MCF 10A (cell line): ENCODE data around the gene RPS5. TPM values are rescaled to one million over a fixed set of nuclear protein-coding genes. Genes with fewer than 3 reads are reported as not detected.

Experiments used
- BruUV-seq: library from RNA; stranded (reverse); fragments of 400-500 nt; replicated peaks from 2 replicates; lab custom pipeline; 2021; lab: Mats Ljungman, UMichigan
- CTCF ChIA-PET: fragments of 300-600 bp; sonication (Branson Sonifier 250); formaldehyde crosslinking; extraction: SDS; loops from one replicate; lab custom pipeline; 2021; ENCODE audit warnings: antibody characterized with exemption, inconsistent platforms; lab: Yijun Ruan, JAX
- POLR2A ChIA-PET: fragments of 300-600, 350-650 bp; sonication (Branson Sonifier 250); formaldehyde crosslinking; extraction: SDS; loops from one replicate; lab custom pipeline; 2020; ENCODE audit warnings: antibody characterized with exemption, inconsistent platforms; lab: Yijun Ruan, JAX
- DNase-seq: peaks from one replicate; pipeline ENCODE4 v3.0.0-alpha.2; 2018; ENCODE audit not compliant: unreplicated experiment
- H3K27ac Mint-ChIP-seq: one replicate; pipeline ENCODE4 v1.8.0; 2022; ENCODE audit warnings: mild to moderate bottlenecking, low read depth, mixed read lengths; ENCODE audit not compliant: unreplicated experiment
- H3K27me3 Mint-ChIP-seq: one replicate; pipeline ENCODE4 v1.8.0; 2022; ENCODE audit warnings: mixed read lengths; ENCODE audit not compliant: insufficient read depth, unreplicated experiment
- H3K36me3 Mint-ChIP-seq: one replicate; pipeline ENCODE4 v1.8.0; 2022; ENCODE audit warnings: mild to moderate bottlenecking, moderate library complexity, mixed read lengths; ENCODE audit not compliant: insufficient read depth, unreplicated experiment
- H3K4me1 Mint-ChIP-seq: one replicate; pipeline ENCODE4 v1.8.0; 2022; ENCODE audit warnings: mixed read lengths; ENCODE audit not compliant: insufficient read depth, unreplicated experiment
- H3K4me3 Mint-ChIP-seq: one replicate; pipeline ENCODE4 v1.8.0; 2022; ENCODE audit warnings: mild to moderate bottlenecking, moderate library complexity, mixed read lengths; ENCODE audit not compliant: unreplicated experiment
- H3K9me3 Mint-ChIP-seq: one replicate; pipeline ENCODE4 v1.8.0; 2022; ENCODE audit warnings: mixed read lengths; ENCODE audit not compliant: unreplicated experiment
- intact Hi-C: fragments of 100-400 bp; cut with micrococcal nuclease; formaldehyde crosslinking; loops from 2 replicates; pipeline ENCODE4 v1.14.1; 2022
- total RNA-seq: library from RNA; stranded (reverse); gene quantifications from 2 replicates; pipeline ENCODE4 v1.2.3, GENCODE V29; 2022
- TF ChIP-seq, protein P1 (sequence below): fragments of 200-600 bp; IDR thresholded peaks from one replicate; pipeline ENCODE4 v1.8.0; 2022; ENCODE audit warnings: antibody characterized with exemption, mild to moderate bottlenecking; ENCODE audit not compliant: unreplicated experiment

The RPS5 gene
- total RNA-seq, 1 experiment from 2014 or later: 1,779 TPM

- H3K9me3 Mint-ChIP-seq: no peaks in the 10 kb centered on the region
- CTCF ChIA-PET: interaction anchor here (0.7 kb wide), 1 partner anchor 944 kb away, joined by 4 read pairs; no protein-coding TSS in a partner anchor
- DNase-seq: peak; percentile 41
- POLR2A ChIA-PET: interaction anchor here (0.7 to 2.7 kb wide), 29 partner anchors 9 to 167 kb away, joined by 3 to 24 read pairs (median 4); partner anchors contain the start of genes TRIM28, ZBTB45, ZNF324B and ZNF446
- peak overlapping the region; percentile 95 for H3K27ac Mint-ChIP-seq
- no TSS peak for BruUV-seq
- peaks cover 33% of the 10 kb centered on the region for H3K36me3 Mint-ChIP-seq
- H3K4me1 Mint-ChIP-seq: peaks cover 26% of the 10 kb centered on the region
- H3K27me3 Mint-ChIP-seq: no peaks in the 10 kb centered on the region
- peak overlapping the region; percentile 81 for H3K4me3 Mint-ChIP-seq
- intact Hi-C loops: loop anchor here (5.0 kb wide), 1 partner anchor 43 kb away; the partner anchor contains the start of gene ZNF324B
- TF ChIP-seq, protein P1, sequence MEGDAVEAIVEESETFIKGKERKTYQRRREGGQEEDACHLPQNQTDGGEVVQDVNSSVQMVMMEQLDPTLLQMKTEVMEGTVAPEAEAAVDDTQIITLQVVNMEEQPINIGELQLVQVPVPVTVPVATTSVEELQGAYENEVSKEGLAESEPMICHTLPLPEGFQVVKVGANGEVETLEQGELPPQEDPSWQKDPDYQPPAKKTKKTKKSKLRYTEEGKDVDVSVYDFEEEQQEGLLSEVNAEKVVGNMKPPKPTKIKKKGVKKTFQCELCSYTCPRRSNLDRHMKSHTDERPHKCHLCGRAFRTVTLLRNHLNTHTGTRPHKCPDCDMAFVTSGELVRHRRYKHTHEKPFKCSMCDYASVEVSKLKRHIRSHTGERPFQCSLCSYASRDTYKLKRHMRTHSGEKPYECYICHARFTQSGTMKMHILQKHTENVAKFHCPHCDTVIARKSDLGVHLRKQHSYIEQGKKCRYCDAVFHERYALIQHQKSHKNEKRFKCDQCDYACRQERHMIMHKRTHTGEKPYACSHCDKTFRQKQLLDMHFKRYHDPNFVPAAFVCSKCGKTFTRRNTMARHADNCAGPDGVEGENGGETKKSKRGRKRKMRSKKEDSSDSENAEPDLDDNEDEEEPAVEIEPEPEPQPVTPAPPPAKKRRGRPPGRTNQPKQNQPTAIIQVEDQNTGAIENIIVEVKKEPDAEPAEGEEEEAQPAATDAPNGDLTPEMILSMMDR: no peak
These were observed 22.1 kb downstream of the RPS5 start for GRCh38 chr19:58409010-58409790.

DNA sequence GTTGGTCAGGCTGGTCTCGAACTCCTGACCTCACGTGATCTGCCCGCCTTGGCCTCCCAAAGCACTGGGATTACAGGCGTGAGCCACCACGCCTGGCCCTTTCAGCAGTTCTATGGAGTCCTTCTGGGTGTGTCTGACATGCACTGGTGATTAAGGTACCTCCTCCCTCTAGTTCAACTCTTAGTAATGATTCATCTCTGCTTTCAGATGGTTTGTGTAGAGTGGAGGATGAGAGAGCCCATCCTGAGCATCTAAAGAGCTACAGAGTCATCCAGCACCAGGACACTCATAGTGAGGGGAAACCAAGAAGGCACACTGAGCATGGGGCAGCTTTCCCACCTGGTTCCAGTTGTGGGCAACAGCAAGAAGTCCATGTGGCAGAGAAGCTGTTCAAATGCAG, 29.5 kb downstream of the RPS5 start:
- H3K4me3 Mint-ChIP-seq: no peak overlapping the region
- H3K9me3 Mint-ChIP-seq: no peaks in the 10 kb centered on the region
- no peak for DNase-seq
- H3K36me3 Mint-ChIP-seq: peaks cover 67% of the 10 kb centered on the region
- ChIA-PET POLR2A (interaction anchor here (0.6 kb wide), 1 partner anchor 10 kb away, joined by 4 read pairs; no protein-coding TSS in a partner anchor), CTCF (interaction anchor here (0.6 to 2.1 kb wide), 2 partner anchors 10 to 1322 kb away, joined by 3 to 6 read pairs; no protein-coding TSS in a partner anchor)
- H3K4me1 Mint-ChIP-seq: no peaks in the 10 kb centered on the region
- no peak overlapping the region for H3K27ac Mint-ChIP-seq
- no TSS peak for BruUV-seq
- TF ChIP-seq, protein P1: no peak
- intact Hi-C loops: no loop called here
- no peaks in the 10 kb centered on the region for H3K27me3 Mint-ChIP-seq

- BruUV-seq: TSS peak; percentile 33
- intact Hi-C loops: no loop called here
- CTCF ChIA-PET: interaction anchor here (2.1 kb wide), 1 partner anchor 10 kb away, joined by 6 read pairs; no protein-coding TSS in a partner anchor
- Mint-ChIP-seq H3K4me3 (no peak overlapping the region), H3K4me1 (no peaks in the 10 kb centered on the region), H3K27ac (no peak overlapping the region), H3K36me3 (peaks cover 69% of the 10 kb centered on the region), H3K9me3 (no peaks in the 10 kb centered on the region), H3K27me3 (no peaks in the 10 kb centered on the region)
- POLR2A ChIA-PET: interaction anchor here (0.6 kb wide), 1 partner anchor 10 kb away, joined by 4 read pairs; no protein-coding TSS in a partner anchor
- TF ChIP-seq, protein P1: no peak
- no peak for DNase-seq
These were observed 30.0 kb downstream of the RPS5 start for GRCh38 chr19:58417071-58417470.

- Mint-ChIP-seq H3K27me3 (no peaks in the 10 kb centered on the region), H3K36me3 (peaks cover 7% of the 10 kb centered on the region), H3K4me1 (no peaks in the 10 kb centered on the region), H3K4me3 (no peak overlapping the region), H3K27ac (no peak overlapping the region), H3K9me3 (peaks cover 8% of the 10 kb centered on the region)
- ChIA-PET CTCF (no interaction called here), POLR2A (interaction anchor here (0.5 to 1.4 kb wide), 3 partner anchors 20 to 95 kb away, joined by 3 to 12 read pairs (median 3); partner anchors contain the start of genes ZNF324B and ZNF584)
- DNase-seq: peak; percentile 27
- intact Hi-C loops: no loop called here
- TF ChIP-seq, protein P1: no peak
- no TSS peak for BruUV-seq
These were observed 41.5 kb downstream of the RPS5 start for GRCh38 chr19:58428617-58429016.
